Keratinocyte (primary cell): ENCODE results near the gene ATL3. TPM values are rescaled to one million over a fixed set of nuclear protein-coding genes. Genes with fewer than 3 reads are reported as not detected.

ENCODE experiments used
- DNase-seq: peaks from one replicate; pipeline ENCODE4 v3.0.0-alpha.2; 2011; ENCODE audit warnings: low read depth, missing footprints, low spot score
- FAIRE-seq: peaks from 2 replicates; lab custom pipeline; 2011; peaks lifted over from hg19 to GRCh38; lab: Jason Lieb, UNC
- H2AFZ ChIP-seq: 2 replicates; pipeline ENCODE4 v1.6.0; 2012; ENCODE audit warnings: low read length, control low read depth, inconsistent platforms; ENCODE audit not compliant: control insufficient read depth
- H3K27ac ChIP-seq: 2 replicates; pipeline ENCODE4 v1.5.1; 2011; ENCODE audit warnings: low read length; ENCODE audit not compliant: control insufficient read depth, insufficient read depth
- H3K27me3 ChIP-seq: 3 replicates; pipeline ENCODE4 v1.6.0; 2011; ENCODE audit warnings: low read length; ENCODE audit not compliant: control insufficient read depth, insufficient read depth; ENCODE audit errors: extremely low read depth
- H3K36me3 ChIP-seq, 2 experiments: 2 replicates in 1 of 2; 3 replicates in 1 of 2; pipeline ENCODE4 v1.5.1; 2011; ENCODE audit warnings: low read length in 2 of 2, mild to moderate bottlenecking in 1 of 2; ENCODE audit not compliant: control insufficient read depth in 2 of 2, insufficient read depth in 2 of 2; ENCODE audit errors: extremely low read depth in 1 of 2
- H3K4me1 ChIP-seq: 3 replicates; pipeline ENCODE4 v1.5.1; 2011; ENCODE audit warnings: low read length; ENCODE audit not compliant: control insufficient read depth, insufficient read depth; ENCODE audit errors: extremely low read depth
- H3K4me2 ChIP-seq: 3 replicates; pipeline ENCODE4 v1.6.0; 2011; ENCODE audit warnings: low read depth, low read length; ENCODE audit not compliant: control insufficient read depth, insufficient read depth; ENCODE audit errors: extremely low read depth
- H3K4me3 ChIP-seq, 3 experiments: fragments of 200-600 bp in 1 of 3; sonication (generic) in 1 of 3; 2 replicates in 2 of 3; 3 replicates in 1 of 3; pipeline ENCODE4 v1.5.1; 2011 to 2016; ENCODE audit warnings: low read length in 3 of 3, mild to moderate bottlenecking in 3 of 3, control low read depth in 2 of 3, inconsistent platforms in 1 of 3, low read depth in 1 of 3, mixed read lengths in 1 of 3, mixed run types in 1 of 3, moderate library complexity in 1 of 3; ENCODE audit not compliant: control insufficient read depth in 2 of 3, insufficient read depth in 2 of 3; ENCODE audit errors: extremely low read depth in 1 of 3
- H3K79me2 ChIP-seq: 2 replicates; pipeline ENCODE4 v1.6.0; 2012; ENCODE audit warnings: low read length; ENCODE audit not compliant: control insufficient read depth, insufficient read depth
- H3K9ac ChIP-seq: 3 replicates; pipeline ENCODE4 v1.6.0; 2011; ENCODE audit warnings: low read length; ENCODE audit not compliant: control insufficient read depth, insufficient read depth; ENCODE audit errors: extremely low read depth
- H3K9me1 ChIP-seq: 3 replicates; pipeline ENCODE4 v1.6.0; 2011; ENCODE audit warnings: low read length; ENCODE audit not compliant: control insufficient read depth, insufficient read depth; ENCODE audit errors: extremely low read depth
- H3K9me3 ChIP-seq: 2 replicates; pipeline ENCODE4 v1.5.1; 2012; ENCODE audit warnings: low read depth, low read length; ENCODE audit not compliant: control insufficient read depth
- H4K20me1 ChIP-seq: 3 replicates; pipeline ENCODE4 v1.6.0; 2011; ENCODE audit warnings: low read length; ENCODE audit not compliant: control insufficient read depth, insufficient read depth; ENCODE audit errors: extremely low read depth
- EZH2 ChIP-seq: IDR thresholded peaks from one replicate; pipeline ENCODE4 v1.6.1; 2012; ENCODE audit warnings: inconsistent platforms, mild to moderate bottlenecking, low read length, moderate library complexity
- dilution Hi-C: fragments of 300-500 bp; cut with MboI; formaldehyde crosslinking; loops from one replicate; pipeline ENCODE4 v1.7.0; 2020; ENCODE audit warnings: low sequenced_read_pairs; ENCODE audit not compliant: extremely low pct_ligation_motif_present
- polyA plus RNA-seq, 5 experiments: library from polyadenylated mRNA; depleted of rRNA in 3 of 5; stranded (reverse) in 3 of 5; stranded (forward) in 1 of 5; unstranded in 1 of 5; fragments of >200 nt; gene quantifications; 1 replicate in 1 of 5; 2 replicates in 3 of 5; 3 replicates in 1 of 5; pipeline versions ENCODE4 v1.2.1 to v1.2.3, GENCODE V29; 2011 to 2012; ENCODE audit warnings: missing spikeins in 2 of 5, low read depth in 1 of 5, low replicate concordance in 1 of 5
- TF ChIP-seq, protein P1 (sequence below), 3 experiments: IDR thresholded peaks in 1 of 3; conservative IDR thresholded peaks in 1 of 3; optimal IDR thresholded peaks in 1 of 3; 2 replicates in 2 of 3; 3 replicates in 1 of 3; pipeline versions ENCODE3 to v1.5.1; 2011; ENCODE audit warnings: low read length in 3 of 3, mild to moderate bottlenecking in 3 of 3, moderate library complexity in 2 of 3, control low read depth in 1 of 3, inconsistent platforms in 1 of 3; ENCODE audit not compliant: insufficient read depth in 2 of 3; ENCODE audit errors: extremely low read depth in 1 of 3

ATL3 gene
- polyA plus RNA-seq, 1 donor (not counting 4 experiments of a cell fraction or from before 2014, with no cell fraction given) = 36.5 TPM

DNA sequence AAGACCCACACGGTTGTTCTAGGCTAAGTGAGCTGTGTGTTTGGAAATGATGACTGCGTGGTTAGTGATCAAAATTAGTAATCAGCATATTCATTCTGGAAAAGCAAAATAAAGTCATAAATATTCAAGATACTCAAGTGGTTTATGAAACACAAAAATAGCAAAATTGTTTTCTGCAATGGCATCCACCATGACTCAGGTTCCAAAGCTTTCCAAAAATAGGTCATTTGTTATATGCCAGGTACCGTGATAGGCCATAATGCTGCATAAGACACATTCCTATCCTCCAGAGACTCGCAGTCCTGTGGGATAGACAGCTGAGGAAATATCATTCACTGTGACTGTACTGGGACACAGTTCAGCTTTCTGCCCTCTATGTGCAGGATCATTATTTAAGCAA is 2.4 kb upstream of the ATL3 start:
- Histone ChIP-seq H3K4me2 (no peak overlapping the region), H3K4me3 (no peak overlapping the region), H3K9me3 (no peaks in the 10 kb centered on the region), H3K9me1 (no peaks in the 10 kb centered on the region), H3K4me1 (peaks cover 26% of the 10 kb centered on the region), H3K27ac (no peak overlapping the region), H3K36me3 (no peaks in the 10 kb centered on the region), H3K27me3 (no peaks in the 10 kb centered on the region), H4K20me1 (no peaks in the 10 kb centered on the region), H3K9ac (no peak overlapping the region), H3K79me2 (peaks cover 19% of the 10 kb centered on the region), H2AFZ (no peak overlapping the region)
- DNase-seq = no peak
- TF ChIP-seq, protein P1, sequence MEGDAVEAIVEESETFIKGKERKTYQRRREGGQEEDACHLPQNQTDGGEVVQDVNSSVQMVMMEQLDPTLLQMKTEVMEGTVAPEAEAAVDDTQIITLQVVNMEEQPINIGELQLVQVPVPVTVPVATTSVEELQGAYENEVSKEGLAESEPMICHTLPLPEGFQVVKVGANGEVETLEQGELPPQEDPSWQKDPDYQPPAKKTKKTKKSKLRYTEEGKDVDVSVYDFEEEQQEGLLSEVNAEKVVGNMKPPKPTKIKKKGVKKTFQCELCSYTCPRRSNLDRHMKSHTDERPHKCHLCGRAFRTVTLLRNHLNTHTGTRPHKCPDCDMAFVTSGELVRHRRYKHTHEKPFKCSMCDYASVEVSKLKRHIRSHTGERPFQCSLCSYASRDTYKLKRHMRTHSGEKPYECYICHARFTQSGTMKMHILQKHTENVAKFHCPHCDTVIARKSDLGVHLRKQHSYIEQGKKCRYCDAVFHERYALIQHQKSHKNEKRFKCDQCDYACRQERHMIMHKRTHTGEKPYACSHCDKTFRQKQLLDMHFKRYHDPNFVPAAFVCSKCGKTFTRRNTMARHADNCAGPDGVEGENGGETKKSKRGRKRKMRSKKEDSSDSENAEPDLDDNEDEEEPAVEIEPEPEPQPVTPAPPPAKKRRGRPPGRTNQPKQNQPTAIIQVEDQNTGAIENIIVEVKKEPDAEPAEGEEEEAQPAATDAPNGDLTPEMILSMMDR (optimal IDR thresholded peaks at IDR 0.05 in 1 of 3, IDR thresholded peaks at IDR 0.05 in 1 of 3, conservative IDR thresholded peaks at IDR 0.05 in 1 of 3; ENCODE audit: extremely low read depth in 1 of 3, insufficient read depth in 2 of 3, low read length in 3 of 3) = no peak
- no peak for TF ChIP-seq EZH2
- no peak for FAIRE-seq
- dilution Hi-C loops = no loop called here

DNA sequence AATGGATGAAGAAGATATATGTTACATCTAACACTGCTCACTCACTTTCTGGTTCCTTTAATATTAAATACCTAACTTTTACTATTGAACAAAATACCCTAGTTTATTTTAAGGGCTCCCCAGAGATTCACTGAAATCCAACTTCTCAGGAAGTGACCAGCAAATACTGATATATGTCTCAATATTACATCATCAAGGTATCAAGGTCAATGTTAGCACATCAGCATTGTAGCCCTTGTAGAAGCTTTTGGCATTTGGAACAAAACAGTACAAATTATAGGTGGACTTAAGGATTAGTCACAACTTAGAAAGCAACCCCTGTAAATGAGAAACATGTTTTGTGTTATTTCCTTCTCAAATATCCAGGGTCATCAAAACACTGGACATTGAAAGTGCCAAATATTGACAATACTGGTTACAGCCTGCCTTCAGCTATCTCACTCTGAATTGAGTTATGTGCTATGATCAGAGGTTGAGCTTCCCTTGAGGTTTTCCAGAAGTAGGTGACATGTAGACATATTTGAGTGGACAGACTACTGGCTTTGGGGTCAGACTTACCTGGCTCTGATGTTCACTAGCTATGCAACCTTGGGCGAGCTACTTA is 1.9 kb upstream of the ATL3 start:
- no peak overlapping the region for H2AFZ ChIP-seq
- H3K4me1 ChIP-seq = peaks cover 31% of the 10 kb centered on the region
- H3K27me3 ChIP-seq = no peaks in the 10 kb centered on the region
- H3K9me3 ChIP-seq = no peaks in the 10 kb centered on the region
- no peak overlapping the region for H3K4me3 ChIP-seq
- no peaks in the 10 kb centered on the region for H3K36me3 ChIP-seq
- no peaks in the 10 kb centered on the region for H4K20me1 ChIP-seq
- FAIRE-seq = no peak
- no peak overlapping the region for H3K27ac ChIP-seq
- H3K9ac ChIP-seq = no peak overlapping the region
- H3K4me2 ChIP-seq = no peak overlapping the region
- no peaks in the 10 kb centered on the region for H3K9me1 ChIP-seq
- dilution Hi-C loops = no loop called here
- H3K79me2 ChIP-seq = peaks cover 19% of the 10 kb centered on the region
- no peak for TF ChIP-seq EZH2
- TF ChIP-seq, protein P1 (optimal IDR thresholded peaks at IDR 0.05 in 1 of 3, IDR thresholded peaks at IDR 0.05 in 1 of 3, conservative IDR thresholded peaks at IDR 0.05 in 1 of 3; ENCODE audit: extremely low read depth in 1 of 3, insufficient read depth in 2 of 3, low read length in 3 of 3) = no peak
- no peak for DNase-seq
